B cell (primary cell): Measurements from ENCODE around the gene SLAMF9.

ENCODE experiments used
- EZH2 ChIP-seq: IDR thresholded peaks from 2 replicates; pipeline ENCODE4 v1.6.1; 2012; ENCODE audit warnings: borderline replicate concordance, low read depth, mild to moderate bottlenecking, moderate library complexity, low read length; ENCODE audit not compliant: insufficient read depth, poor library complexity, severe bottlenecking
- TF ChIP-seq, protein P1 (sequence below): fragments of 200-600 bp; IDR thresholded peaks from one replicate; pipeline ENCODE4 v1.8.0; 2022; ENCODE audit warnings: antibody characterized with exemption, mild to moderate bottlenecking

DNA sequence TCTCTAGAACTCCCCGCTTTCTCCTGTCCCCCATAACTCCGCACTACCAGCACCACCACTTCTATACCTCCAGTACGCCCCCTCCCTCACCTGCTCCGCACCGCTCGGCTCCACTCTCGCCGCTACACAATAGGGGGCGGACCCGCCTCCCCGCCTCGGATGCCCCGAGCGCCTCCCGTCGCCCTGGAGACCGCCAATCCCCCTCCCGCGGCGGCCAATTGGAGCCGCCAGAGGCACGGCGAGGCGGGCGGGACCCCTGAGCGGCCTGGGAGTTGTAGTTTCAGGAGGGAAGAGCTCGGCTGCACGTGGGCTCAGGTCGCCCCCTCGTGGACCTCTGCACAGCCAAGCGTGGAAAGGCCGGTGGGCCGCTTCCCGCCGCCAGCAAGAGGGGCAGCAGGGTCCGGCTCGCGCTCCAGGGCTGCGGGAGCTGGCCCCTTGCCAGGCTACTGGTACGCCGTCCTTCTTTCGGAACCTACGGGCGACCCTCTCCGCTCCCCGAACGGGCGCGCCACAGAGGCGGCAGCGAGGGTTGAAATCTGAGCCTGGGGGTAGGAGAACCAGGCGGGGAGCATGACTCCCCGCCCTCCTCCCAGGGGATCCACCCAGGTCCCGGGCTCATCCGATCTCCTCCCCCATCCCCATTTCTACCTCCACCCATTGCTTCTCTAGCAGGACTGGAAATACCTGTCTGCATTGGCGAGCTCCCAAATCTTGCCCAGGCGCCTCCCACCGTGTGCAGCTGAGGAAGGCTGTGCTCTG, 8.4 kb downstream of the SLAMF9 start, which contains the start of gene IGSF9:
- TF ChIP-seq, protein P1, sequence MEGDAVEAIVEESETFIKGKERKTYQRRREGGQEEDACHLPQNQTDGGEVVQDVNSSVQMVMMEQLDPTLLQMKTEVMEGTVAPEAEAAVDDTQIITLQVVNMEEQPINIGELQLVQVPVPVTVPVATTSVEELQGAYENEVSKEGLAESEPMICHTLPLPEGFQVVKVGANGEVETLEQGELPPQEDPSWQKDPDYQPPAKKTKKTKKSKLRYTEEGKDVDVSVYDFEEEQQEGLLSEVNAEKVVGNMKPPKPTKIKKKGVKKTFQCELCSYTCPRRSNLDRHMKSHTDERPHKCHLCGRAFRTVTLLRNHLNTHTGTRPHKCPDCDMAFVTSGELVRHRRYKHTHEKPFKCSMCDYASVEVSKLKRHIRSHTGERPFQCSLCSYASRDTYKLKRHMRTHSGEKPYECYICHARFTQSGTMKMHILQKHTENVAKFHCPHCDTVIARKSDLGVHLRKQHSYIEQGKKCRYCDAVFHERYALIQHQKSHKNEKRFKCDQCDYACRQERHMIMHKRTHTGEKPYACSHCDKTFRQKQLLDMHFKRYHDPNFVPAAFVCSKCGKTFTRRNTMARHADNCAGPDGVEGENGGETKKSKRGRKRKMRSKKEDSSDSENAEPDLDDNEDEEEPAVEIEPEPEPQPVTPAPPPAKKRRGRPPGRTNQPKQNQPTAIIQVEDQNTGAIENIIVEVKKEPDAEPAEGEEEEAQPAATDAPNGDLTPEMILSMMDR, result peak; percentile 45
- TF ChIP-seq EZH2, result no peak
